Neutrophil (primary cell): Measurements from ENCODE around the gene MOB3A.
A peak's percentile ranks its signal among the peaks of the same experiment; 100 is the strongest.

Experiments
- H3K27ac ChIP-seq: fragments of 200-600 bp; sonication (generic); 2 replicates; pipeline ENCODE4 v1.5.1; 2016; ENCODE audit warnings: mild to moderate bottlenecking, moderate library complexity
- H3K27me3 ChIP-seq: fragments of 200-600 bp; sonication (generic); 2 replicates; pipeline ENCODE4 v1.6.0; 2016; ENCODE audit warnings: mild to moderate bottlenecking
- H3K36me3 ChIP-seq: fragments of 200-600 bp; sonication (generic); 2 replicates; pipeline ENCODE4 v1.5.1; 2017
- H3K4me1 ChIP-seq, 2 experiments: fragments of 200-600 bp in 1 of 2; sonication (generic) in 1 of 2; 1 replicate in 1 of 2; 2 replicates in 1 of 2; pipeline versions ENCODE4 v1.5.1 to v1.6.1; 2013 to 2016; ENCODE audit warnings: low read depth in 1 of 2, low read length in 1 of 2, mild to moderate bottlenecking in 1 of 2, moderate library complexity in 1 of 2; ENCODE audit not compliant: control insufficient read depth in 1 of 2, insufficient read depth in 1 of 2
- H3K4me3 ChIP-seq, 2 experiments: fragments of 200-600 bp in 1 of 2; sonication (generic) in 1 of 2; 1 replicate in 1 of 2; 2 replicates in 1 of 2; pipeline ENCODE4 v1.5.1; 2013 to 2016; ENCODE audit warnings: low read depth in 1 of 2, low read length in 1 of 2, mild to moderate bottlenecking in 1 of 2, moderate library complexity in 1 of 2
- H3K9me3 ChIP-seq: fragments of 200-600 bp; sonication (generic); 2 replicates; pipeline ENCODE4 v1.5.1; 2016
- CTCF ChIP-seq: fragments of 200-600 bp; sonication (generic); IDR thresholded peaks from 2 replicates; pipeline ENCODE4 v1.5.1; 2016; ENCODE audit warnings: antibody characterized with exemption

Gene MOB3A

DNA sequence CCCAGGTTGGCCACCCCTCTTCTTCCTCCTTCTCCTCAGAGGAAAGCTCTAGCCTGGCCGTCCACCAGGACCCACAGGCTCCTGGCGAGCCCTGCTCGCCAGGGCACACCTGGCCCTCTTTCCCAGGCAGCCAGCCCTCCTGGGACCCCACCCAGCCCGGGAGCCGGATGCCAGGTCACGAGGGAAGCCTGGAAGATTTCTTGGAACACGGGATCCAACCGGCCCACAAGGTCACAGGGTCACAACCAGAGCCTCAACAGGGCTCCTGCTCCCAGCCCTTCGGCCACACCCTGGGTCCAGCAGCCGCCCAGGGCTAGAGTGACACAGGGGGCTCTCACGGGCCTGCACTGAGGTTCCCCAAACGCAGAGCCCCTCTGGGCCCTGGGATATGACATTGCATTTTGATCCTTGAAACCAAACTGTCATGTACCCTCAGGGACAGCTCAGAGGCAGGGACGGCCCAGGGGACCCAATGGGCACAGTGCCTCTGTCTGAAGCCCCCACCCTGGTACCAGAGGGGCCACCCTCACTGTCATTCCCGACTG, 50.6 kb downstream of the MOB3A start:
- TF ChIP-seq CTCF = no peak
- no peaks in the 10 kb centered on the region for H3K9me3 ChIP-seq
- H3K27ac ChIP-seq = peak overlapping the region; percentile 97
- peaks cover 91% of the 10 kb centered on the region for H3K36me3 ChIP-seq
- H3K4me3 ChIP-seq = no peak overlapping the region
- H3K27me3 ChIP-seq = no peaks in the 10 kb centered on the region
- peaks cover 70 to 85% of the 10 kb centered on the region in 2 experiments for H3K4me1 ChIP-seq

GRCh38 chr19:2044709-2045500, 51.2 kb downstream of the MOB3A start:
- peaks cover 98% of the 10 kb centered on the region for H3K36me3 ChIP-seq
- no peaks in the 10 kb centered on the region for H3K27me3 ChIP-seq
- peak overlapping the region; percentile 97 for H3K27ac ChIP-seq
- TF ChIP-seq CTCF = no peak
- H3K4me1 ChIP-seq = peaks cover 70 to 85% of the 10 kb centered on the region in 2 experiments
- H3K4me3 ChIP-seq = no peak overlapping the region
- H3K9me3 ChIP-seq = no peaks in the 10 kb centered on the region

DNA sequence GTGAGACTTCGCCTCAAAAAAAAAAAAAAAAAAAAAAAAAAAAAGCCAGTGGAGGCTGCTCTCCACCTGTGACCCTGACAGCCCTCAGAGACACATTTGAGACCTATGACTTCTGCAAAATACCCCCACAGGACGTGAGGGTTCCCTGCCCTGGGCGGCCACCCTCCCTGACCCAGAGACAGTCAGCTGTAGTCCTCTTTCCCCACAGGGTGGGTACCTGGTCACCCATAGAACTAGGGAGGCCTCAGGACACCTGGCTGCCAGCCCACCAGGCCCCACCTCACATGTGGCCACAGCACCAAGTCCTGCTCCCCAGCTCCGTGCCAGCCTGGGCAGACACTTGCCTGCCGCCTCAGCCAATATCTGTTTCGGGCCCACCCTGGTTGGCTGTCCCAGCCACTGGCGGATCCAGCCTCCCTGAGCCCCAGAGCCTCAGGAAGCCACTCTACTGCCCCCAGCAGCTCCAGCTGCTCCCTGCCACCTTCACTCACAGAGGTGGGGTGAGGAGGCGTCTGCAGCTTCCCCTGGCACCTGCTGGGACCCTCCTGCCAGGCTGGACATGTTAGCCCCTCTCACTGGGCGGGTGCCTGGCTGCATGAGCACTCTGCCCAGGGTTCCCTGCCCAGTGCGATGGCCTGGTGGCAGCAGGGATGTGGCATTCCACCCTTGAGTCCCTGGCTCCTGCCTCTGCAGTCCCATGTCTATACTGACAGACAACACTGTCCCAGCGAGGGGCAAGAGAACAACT, 52.0 kb downstream of the MOB3A start:
- no peak for TF ChIP-seq CTCF
- peaks cover 64 to 78% of the 10 kb centered on the region in 2 experiments for H3K4me1 ChIP-seq
- peak overlapping the region; percentile 97 for H3K27ac ChIP-seq
- no peaks in the 10 kb centered on the region for H3K27me3 ChIP-seq
- no peaks in the 10 kb centered on the region for H3K9me3 ChIP-seq
- H3K36me3 ChIP-seq = peaks cover 99% of the 10 kb centered on the region
- H3K4me3 ChIP-seq = no peak overlapping the region

DNA sequence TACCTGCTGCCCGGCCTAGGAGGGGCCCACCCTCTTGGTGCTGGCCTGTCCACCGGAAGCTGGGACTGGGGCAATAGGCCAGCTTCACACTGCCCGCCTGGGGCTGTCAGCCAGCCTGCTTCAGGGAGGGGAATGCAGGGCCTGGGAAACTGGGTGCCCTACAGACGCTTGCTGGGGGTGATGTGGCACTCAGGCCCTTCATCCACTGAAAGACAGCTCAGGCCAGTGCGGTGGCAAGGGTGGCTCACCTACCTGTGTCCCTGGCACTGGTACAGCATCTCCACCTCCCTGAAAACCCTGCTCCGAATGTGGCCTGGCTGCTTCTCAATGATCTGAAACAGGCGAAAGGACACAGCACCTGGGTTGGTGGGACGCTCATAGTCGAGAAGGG, 52.9 kb downstream of the MOB3A start:
- peak overlapping the region; percentile 97 for H3K27ac ChIP-seq
- H3K4me1 ChIP-seq = peaks cover 55 to 69% of the 10 kb centered on the region in 2 experiments
- H3K36me3 ChIP-seq = peaks cover 99% of the 10 kb centered on the region

More for the DNA sequence above, 52.9 kb downstream of the MOB3A start:
- Histone ChIP-seq H3K9me3 (no peaks in the 10 kb centered on the region), H3K27me3 (no peaks in the 10 kb centered on the region), H3K4me3 (peak overlapping the region; percentile 67 to 71)
- TF ChIP-seq CTCF = no peak
